K562 (cell line): ENCODE measurements around the gene GAPDH. TPM values are rescaled to one million over a fixed set of nuclear protein-coding genes. Genes with fewer than 3 reads are reported as not detected.
"Not testable (repeated sequence)": the region's sequence is repeated elsewhere in the genome, so short reads cannot be mapped to it uniquely, and the experiment has no call there.

Source experiments
- ATAC-seq: fragments of 200-7000 bp; cut with Tn5 transposase; 3 replicates; pipeline ENCODE4 v1.9.1; 2020; ENCODE audit warnings: moderate library complexity
- BruUV-seq: library from RNA; stranded (reverse); fragments of 400-500 nt; replicated peaks from 2 replicates; lab custom pipeline; 2021; lab: Mats Ljungman, UMichigan
- CTCF ChIA-PET: fragments of 300-600 bp; formaldehyde crosslinking; extraction: SDS; loops from one replicate; lab custom pipeline; 2021; ENCODE audit warnings: low intra/inter-chr PET ratio; lab: Yijun Ruan, JAX
- POLR2A ChIA-PET: fragments of 300-600, 350-650 bp; sonication (Branson Sonifier 250); formaldehyde crosslinking; extraction: SDS; loops from one replicate; lab custom pipeline; 2021; ENCODE audit warnings: antibody characterized with exemption, inconsistent platforms; lab: Yijun Ruan, JAX
- DNase-seq, 4 experiments: peaks; one replicate each; pipeline versions ENCODE4 v3.0.0 to v3.0.0-alpha.2; 2011 to 2018; ENCODE audit warnings: low spot score in 3 of 4, mixed read lengths in 3 of 4; ENCODE audit errors: extremely low read depth in 1 of 4
- FAIRE-seq: peaks from 2 replicates; lab custom pipeline; 2011; peaks lifted over from hg19 to GRCh38; lab: Jason Lieb, UNC
- H2AFZ ChIP-seq: 2 replicates; pipeline ENCODE4 v1.6.0; 2011; ENCODE audit warnings: low read depth, low read length, control low read depth, inconsistent platforms
- H3K27ac ChIP-seq: fragments of 200-600 bp; 3 replicates; pipeline ENCODE4 v1.8.0; 2011; ENCODE audit warnings: low read depth, mild to moderate bottlenecking, control low read depth, inconsistent platforms, low read length, moderate library complexity, mixed read lengths; ENCODE audit errors: extremely low read depth
- H3K27me3 ChIP-seq, 2 experiments: fragments of 300-600 bp in 1 of 2; 2 replicates in 1 of 2; 3 replicates in 1 of 2; pipeline versions ENCODE4 v1.6.0 to v1.8.0; 2011; ENCODE audit warnings: inconsistent platforms in 2 of 2, low read length in 2 of 2, mild to moderate bottlenecking in 1 of 2, mixed read lengths in 1 of 2, moderate library complexity in 1 of 2; ENCODE audit not compliant: control insufficient read depth in 2 of 2, insufficient read depth in 2 of 2
- H3K36me3 ChIP-seq: fragments of 300-600 bp; 3 replicates; pipeline ENCODE4 v1.8.0; 2011; ENCODE audit warnings: mild to moderate bottlenecking, low read length, inconsistent platforms; ENCODE audit not compliant: control insufficient read depth, insufficient read depth
- H3K4me1 ChIP-seq, 2 experiments: fragments of 200-600 bp in 1 of 2; replicated peaks in 1 of 2; 2 replicates in 1 of 2; 3 replicates in 1 of 2; pipeline versions ENCODE4 v1.5.1 to v1.8.0; 2011; ENCODE audit warnings: inconsistent platforms in 2 of 2, low read length in 2 of 2, mild to moderate bottlenecking in 1 of 2, mixed read lengths in 1 of 2, moderate library complexity in 1 of 2; ENCODE audit not compliant: control insufficient read depth in 2 of 2, insufficient read depth in 2 of 2
- H3K4me2 ChIP-seq: 2 replicates; pipeline ENCODE4 v1.6.1; 2011; ENCODE audit warnings: low read length, control low read depth, inconsistent platforms, mixed read lengths; ENCODE audit not compliant: insufficient read depth
- H3K4me3 ChIP-seq: fragments of 200-600 bp; sonication (generic), shearing (Covaris generic); 2 replicates; pipeline ENCODE4 v1.5.1; 2016; ENCODE audit warnings: control low read depth, inconsistent platforms
- H3K79me2 ChIP-seq: fragments of 200-600 bp; 3 replicates; pipeline ENCODE4 v1.8.0; 2011; ENCODE audit warnings: low read length, inconsistent platforms; ENCODE audit not compliant: control insufficient read depth, insufficient read depth
- H3K9ac ChIP-seq, 2 experiments: 2 replicates each; pipeline versions ENCODE4 v1.6.0 to v1.6.1; 2011; ENCODE audit warnings: low read depth in 2 of 2, low read length in 2 of 2, control low read depth in 1 of 2, inconsistent platforms in 1 of 2, mild to moderate bottlenecking in 1 of 2, mixed read lengths in 1 of 2; ENCODE audit not compliant: insufficient read depth in 1 of 2
- H3K9me1 ChIP-seq: one replicate; pipeline ENCODE4 v1.6.0; 2011; ENCODE audit warnings: inconsistent platforms, mild to moderate bottlenecking, low read length, moderate library complexity; ENCODE audit not compliant: control insufficient read depth, insufficient read depth
- H3K9me3 ChIP-seq: replicated peaks from 2 replicates; pipeline ENCODE4 v1.5.1; 2011; ENCODE audit warnings: low read depth, low read length, inconsistent platforms; ENCODE audit not compliant: control insufficient read depth, insufficient read depth
- H4K20me1 ChIP-seq: replicated peaks from 2 replicates; pipeline ENCODE4 v1.6.1; 2011; ENCODE audit warnings: low read length, inconsistent platforms, mixed read lengths; ENCODE audit not compliant: control insufficient read depth, insufficient read depth
- ATF7 ChIP-seq: fragments of 450-650 bp; IDR thresholded peaks from 2 replicates; pipeline ENCODE4 v1.7.1; 2014; ENCODE audit warnings: mild to moderate bottlenecking, moderate library complexity
- E4F1 ChIP-seq: fragments of 250-450 bp; sonication (Bioruptor Pico); IDR thresholded peaks from 2 replicates; pipeline ENCODE4 v1.5.0; 2021; ENCODE audit warnings: mild to moderate bottlenecking, borderline replicate concordance
- GMEB1 ChIP-seq: fragments of 250-450 bp; sonication (Bioruptor Pico); IDR thresholded peaks from 2 replicates; pipeline ENCODE4 v1.4.0; 2020; ENCODE audit warnings: mild to moderate bottlenecking
- ILF3 ChIP-seq: fragments of 450-650 bp; IDR thresholded peaks from 2 replicates; pipeline ENCODE4 v1.6.1; 2018; ENCODE audit warnings: antibody characterized with exemption, mild to moderate bottlenecking, moderate library complexity, borderline replicate concordance
- POLR2A ChIP-seq: fragments of 450-650 bp; conservative IDR thresholded peaks from 2 replicates; pipeline ENCODE4 v1.6.1; 2016
- RBM14 ChIP-seq: fragments of 200-400 bp; formaldehyde crosslinking; IDR thresholded peaks from 2 replicates; pipeline ENCODE4 v1.6.1; 2018; ENCODE audit warnings: low read depth, mild to moderate bottlenecking, low read length, moderate library complexity, borderline replicate concordance; ENCODE audit not compliant: insufficient read depth
- SMARCA5 ChIP-seq: fragments of 450-650 bp; IDR thresholded peaks from 2 replicates; pipeline ENCODE4 v1.6.1; 2016
- SUPT5H ChIP-seq: fragments of 450-650 bp; IDR thresholded peaks from 2 replicates; pipeline ENCODE4 v1.6.1; 2016
- ZBTB49 ChIP-seq: sonication (generic); formaldehyde crosslinking; IDR thresholded peaks from 2 replicates; pipeline ENCODE4 v1.8.0; 2022; ENCODE audit warnings: missing genetic modification reagents, mild to moderate bottlenecking, borderline replicate concordance
- WGBS: fragments of 100-300 bp; shearing (Covaris generic); methylation state at CpG from one replicate; pipeline ENCODE4 v1.1.6; 2016; ENCODE audit warnings: low coverage, mixed read lengths; ENCODE audit not compliant: insufficient coverage; ENCODE audit errors: missing lambda C conversion rate; 5-methylcytosine and 5-hydroxymethylcytosine counted together
- in situ Hi-C: fragments of 300-500 bp; cut with MboI; formaldehyde crosslinking; loops from 4 replicates; pipeline ENCODE4 v1.15.0; 2018; ENCODE audit warnings: inconsistent platforms, mixed read lengths
- intact Hi-C: fragments of 100-400 bp; cut with micrococcal nuclease; formaldehyde crosslinking; loops from 2 replicates; pipeline ENCODE4 v1.14.2; 2022
- polyA plus RNA-seq, 8 experiments: library from polyadenylated mRNA; depleted of rRNA in 4 of 8; stranded (reverse) in 5 of 8; unstranded in 3 of 8; fragments of >200 nt; fragmentation: Nextera tagmentation in 2 of 8; fragmentation: Illumina TruSeq in 1 of 8; extraction: Ambion mirVana in 2 of 8; extraction: Trizol in 1 of 8; gene quantifications; 2 replicates each; pipeline versions ENCODE4 v1.2.1 to v1.2.3, GENCODE V29; 2011 to 2014; ENCODE audit warnings: inconsistent platforms in 1 of 8, missing spikeins in 1 of 8
- total RNA-seq, 7 experiments: library from RNA; depleted of rRNA in 6 of 7; stranded (reverse); fragments of >200 nt in 6 of 7; fragmentation: Illumina TruSeq in 2 of 7; extraction: Trizol in 2 of 7; gene quantifications; 2 replicates each; pipeline versions ENCODE4 v1.2.1 to v1.2.3, GENCODE V29; 2011 to 2021; ENCODE audit warnings: low replicate concordance in 1 of 7

GAPDH gene
- total and polyA plus RNA-seq, 9 of the 15 experiments (the other 6 are each of a cell fraction or from before 2014, with no cell fraction given): 2,206 to 6,793 (median 4,217) TPM

GRCh38 chr12:6556496-6556817, 22.1 kb downstream of the GAPDH start:
- DNase-seq, H3K27ac ChIP-seq, BruUV-seq, H2AFZ ChIP-seq, H4K20me1 ChIP-seq, H3K9ac ChIP-seq, H3K9me3 ChIP-seq, FAIRE-seq, ATAC-seq, H3K79me2 ChIP-seq, H3K4me3 ChIP-seq, in situ Hi-C loops, H3K9me1 ChIP-seq, CTCF ChIA-PET, H3K4me2 ChIP-seq, H3K27me3 ChIP-seq: not testable (repeated sequence)
- peaks cover 2 to 20% of the 10 kb centered on the region in 2 experiments; a peak in 4 of 5 replicates for H3K4me1 ChIP-seq
- TF ChIP-seq SUPT5H: 0 out of 2 replicates have a peak, but pooled peaks have one; percentile 23
- TF ChIP-seq POLR2A: peak; percentile 40; the same call in 1 of the 2 replicates
- peaks cover 45% of the 10 kb centered on the region; the same call in 2 of the 3 replicates for H3K36me3 ChIP-seq
- intact Hi-C loops: loop anchor here (10.0 kb wide), 1 partner anchor 268 kb away; the partner anchor contains the start of genes GPR162 and P3H3
- POLR2A ChIA-PET: interaction anchor here (0.6 kb wide), 1 partner anchor 101 kb away, joined by 3 read pairs; no protein-coding TSS in a partner anchor
- 95% methylated on average over 4 of the region's 7 CpGs for WGBS

- no peak overlapping the region for H3K4me2 ChIP-seq
- H3K79me2 ChIP-seq: no peaks in the 10 kb centered on the region
- no peak overlapping the region for H3K4me3 ChIP-seq
- ChIA-PET CTCF (no interaction called here), POLR2A (interaction anchor here (0.6 to 1.0 kb wide), 2 partner anchors 14 to 101 kb away, joined by 3 read pairs; no protein-coding TSS in a partner anchor)
- DNase-seq (no peak), ATAC-seq (no peak), FAIRE-seq (no peak)
- in situ Hi-C loops: no loop called here
- WGBS: 76% methylated on average over 4 of the region's 4 CpGs
- intact Hi-C loops: loop anchor here (10.0 kb wide), 1 partner anchor 268 kb away; the partner anchor contains the start of genes GPR162 and P3H3
- H3K9ac ChIP-seq: no peak overlapping the region
- H3K4me1 ChIP-seq: peaks cover 2 to 20% of the 10 kb centered on the region in 2 experiments; a peak in 4 of 5 replicates
- peaks cover 49% of the 10 kb centered on the region; the same call in 2 of the 3 replicates for H3K36me3 ChIP-seq
- H3K9me3 ChIP-seq: no peaks in the 10 kb centered on the region
- TSS peak; percentile 76 for BruUV-seq
- no peak overlapping the region for H2AFZ ChIP-seq
- no peaks in the 10 kb centered on the region for H4K20me1 ChIP-seq
- H3K27ac ChIP-seq: no peak overlapping the region
- H3K9me1 ChIP-seq: no peaks in the 10 kb centered on the region
- H3K27me3 ChIP-seq: no peaks in the 10 kb centered on the region
- TF ChIP-seq E4F1 (CRISPR knock-in tag) (no peak), ILF3 (no peak), GMEB1 (CRISPR knock-in tag) (no peak), SMARCA5 (no peak), ATF7 (no peak), ZBTB49 (CRISPR knock-in tag) (no peak), RBM14 (no peak)
Observed at GRCh38 chr12:6556857-6557256, 22.5 kb downstream of the GAPDH start.
